Pancreas (tissue), 10 donors: ENCODE data around the gene UNC45B. TPM values are rescaled to one million over a fixed set of nuclear protein-coding genes. Genes with fewer than 3 reads are reported as not detected.
"Not testable (repeated sequence)": the region's sequence is repeated elsewhere in the genome, so short reads cannot be mapped to it uniquely, and the experiment has no call there.

Experiments
- ATAC-seq, 4 donors: fragments of 200-7000 bp; cut with Tn5 transposase; one replicate each; pipeline versions ENCODE4 v1.8.0 to v1.9.1; 2020; ENCODE audit warnings: mild to moderate bottlenecking in 4 of 4, moderate library complexity in 4 of 4
- DNase-seq, 6 donors: peaks; one replicate each; pipeline ENCODE4 v3.0.0-alpha.2; 2020
- FAIRE-seq: peaks from 2 replicates; lab custom pipeline; 2012; peaks lifted over from hg19 to GRCh38; lab: Jason Lieb, UNC
- H3K27ac ChIP-seq, 4 donors: fragments of 200-600 bp; sonication (generic); 1 replicate in 3 of 4; 2 replicates in 1 of 4; pipeline versions ENCODE4 v1.5.0 to v1.8.0; 2020
- H3K27me3 ChIP-seq, 4 donors: fragments of 200-600 bp; one replicate each; pipeline ENCODE4 v1.8.0; 2021
- H3K36me3 ChIP-seq, 3 donors: fragments of 200-600 bp; sonication (generic) in 1 of 3; one replicate each; pipeline versions ENCODE4 v1.5.0 to v1.8.0; 2020 to 2021
- H3K4me1 ChIP-seq, 3 donors: fragments of 200-600 bp; one replicate each; pipeline ENCODE4 v1.8.0; 2021
- H3K4me3 ChIP-seq, 4 donors: fragments of 200-600 bp; sonication (generic) in 2 of 4; one replicate each; pipeline versions ENCODE4 v1.5.0 to v1.8.0; 2020 to 2021
- H3K9me3 ChIP-seq, 4 donors: fragments of 200-600 bp; one replicate each; pipeline ENCODE4 v1.8.0; 2021
- CTCF ChIP-seq, 4 donors: fragments of 200-600 bp; sonication (generic) in 3 of 4; IDR thresholded peaks; one replicate each; pipeline versions ENCODE4 v1.5.0 to v1.8.0; 2021; ENCODE audit warnings: antibody characterized with exemption in 4 of 4
- WGBS, 2 donors: extraction: QIAGEN DNeasy Blood & Tissue Kit; methylation state at CpG; one replicate each; pipeline ENCODE4 v1.1.7; 2013; 5-methylcytosine and 5-hydroxymethylcytosine counted together
- intact Hi-C, 3 donors: fragments of 100-400 bp; cut with DNase I; formaldehyde crosslinking; loops; one replicate each; pipeline versions ENCODE4 v1.11.1 to v1.14.2; 2022
- polyA plus RNA-seq, 2 donors: library from polyadenylated mRNA; stranded (reverse); fragments of 200-250 nt; gene quantifications; one replicate each; pipeline ENCODE4 v1.2.3, GENCODE V29; 2013
- total RNA-seq, 6 donors: library from RNA; stranded (reverse); fragmentation: NEBNext Ultra II Directional in 4 of 6; extraction: Animal tissue kit (Norgen Biotek cat#: 25700) in 4 of 6; gene quantifications; one replicate each; pipeline versions ENCODE4 v1.2.1 to v1.2.4, GENCODE V29; 2021 to 2023
- donor health status: healthy with polysubstance abuse.
- donor health status: DM: no; HTN: no; CAD: no; lungs with moderate emphysema.
- donor health status: DM: no; HTN: no; CAD: no.
- donor health status: control.
- donor health status: control.
- donor health status: Bipolar disorder and iron deficiency.
- donor health status: DM: yes; HTN: yes; CAD: no.
- donor health status: DM: no; HTN: no; CAD: no.
- donor health status: DM: no; HTN: no; CAD: no.
- donor health status: DM: yes; HTN: yes; CAD: no.

UNC45B gene
- total and polyA plus RNA-seq, 8 donors, result 0.02 to 0.06 (median 0.04) TPM; not detected in 5

GRCh38 chr17:35191001-35191695 is 43.5 kb downstream of the UNC45B start:
- Histone ChIP-seq H3K4me1 (no peaks in the 10 kb centered on the region), H3K27ac (no peak overlapping the region), H3K9me3 (no peaks in the 10 kb centered on the region), H3K27me3 (no peaks in the 10 kb centered on the region), H3K36me3 (no peaks in the 10 kb centered on the region), H3K4me3 (no peak overlapping the region)
- TF ChIP-seq CTCF (IDR thresholded peaks at IDR 0.05), result no peak
- ATAC-seq (no peak), DNase-seq (no peak), FAIRE-seq (no peak)
- WGBS, 2 donors, result 53 to 67% methylated on average over 11 of the region's 11 CpGs
- intact Hi-C loops, result no loop called here

GRCh38 chr17:35192708-35193107 is 45.1 kb downstream of the UNC45B start:
- 66 to 68% methylated on average over 8 of the region's 8 CpGs for WGBS, 2 donors
- no peaks in the 10 kb centered on the region for H3K4me1 ChIP-seq
- no peak overlapping the region for H3K4me3 ChIP-seq
- DNase-seq (no peak), ATAC-seq (no peak), FAIRE-seq (no peak)
- no peaks in the 10 kb centered on the region for H3K9me3 ChIP-seq
- no peak for TF ChIP-seq CTCF (IDR thresholded peaks at IDR 0.05)
- H3K27me3 ChIP-seq, result no peaks in the 10 kb centered on the region
- H3K27ac ChIP-seq, result no peak overlapping the region
- no peaks in the 10 kb centered on the region for H3K36me3 ChIP-seq
- intact Hi-C loops, result no loop called here

- H3K4me1 ChIP-seq, intact Hi-C loops, H3K27ac ChIP-seq, DNase-seq, H3K36me3 ChIP-seq, H3K27me3 ChIP-seq, ATAC-seq, FAIRE-seq, H3K4me3 ChIP-seq, H3K9me3 ChIP-seq: not testable (repeated sequence)
- WGBS, 2 donors, result 79 to 88% methylated on average over 12 of the region's 12 CpGs
Measured at GRCh38 chr17:35194001-35194400, 46.4 kb downstream of the UNC45B start, which contains the start of gene SLC35G3. SLC35G3 (minus strand) TSS chr17:35194393; CDS start chr17:35194307, 86 bp downstream.

- H3K4me1 ChIP-seq, H3K4me3 ChIP-seq, FAIRE-seq, H3K9me3 ChIP-seq, H3K27me3 ChIP-seq, intact Hi-C loops, H3K36me3 ChIP-seq, DNase-seq, ATAC-seq, H3K27ac ChIP-seq: not testable (repeated sequence)
- WGBS, 2 donors, result 91 to 92% methylated on average over 26 to 31 of the region's 31 CpGs
Measured at GRCh38 chr17:35195062-35195461, 47.4 kb downstream of the UNC45B start.

- H3K4me3 ChIP-seq, DNase-seq, H3K9me3 ChIP-seq, H3K36me3 ChIP-seq, H3K27me3 ChIP-seq, intact Hi-C loops, ATAC-seq, H3K27ac ChIP-seq, FAIRE-seq, H3K4me1 ChIP-seq: not testable (repeated sequence)
- 53 to 100% methylated on average over 1 to 2 of the region's 2 CpGs for WGBS, 2 donors
Measured at GRCh38 chr17:35202582-35202981, 55.0 kb downstream of the UNC45B start.

GRCh38 chr17:35210741-35211140 is 63.1 kb downstream of the UNC45B start:
- Histone ChIP-seq H3K4me1 (no peaks in the 10 kb centered on the region), H3K36me3 (no peaks in the 10 kb centered on the region), H3K9me3 (no peaks in the 10 kb centered on the region), H3K27ac (no peak overlapping the region), H3K4me3 (no peak overlapping the region), H3K27me3 (no peaks in the 10 kb centered on the region)
- DNase-seq (no peak), FAIRE-seq (no peak), ATAC-seq (no peak)
- TF ChIP-seq CTCF (IDR thresholded peaks at IDR 0.05), result no peak
- intact Hi-C loops, result loop anchor here in 1 of 3 donors (10.0 kb wide), 1 partner anchor 64 kb away; no protein-coding TSS in a partner anchor
- 80 to 84% methylated on average over 7 of the region's 7 CpGs for WGBS, 2 donors
